ENCODE data around the gene PTPRR.

The PTPRR gene, protein sequence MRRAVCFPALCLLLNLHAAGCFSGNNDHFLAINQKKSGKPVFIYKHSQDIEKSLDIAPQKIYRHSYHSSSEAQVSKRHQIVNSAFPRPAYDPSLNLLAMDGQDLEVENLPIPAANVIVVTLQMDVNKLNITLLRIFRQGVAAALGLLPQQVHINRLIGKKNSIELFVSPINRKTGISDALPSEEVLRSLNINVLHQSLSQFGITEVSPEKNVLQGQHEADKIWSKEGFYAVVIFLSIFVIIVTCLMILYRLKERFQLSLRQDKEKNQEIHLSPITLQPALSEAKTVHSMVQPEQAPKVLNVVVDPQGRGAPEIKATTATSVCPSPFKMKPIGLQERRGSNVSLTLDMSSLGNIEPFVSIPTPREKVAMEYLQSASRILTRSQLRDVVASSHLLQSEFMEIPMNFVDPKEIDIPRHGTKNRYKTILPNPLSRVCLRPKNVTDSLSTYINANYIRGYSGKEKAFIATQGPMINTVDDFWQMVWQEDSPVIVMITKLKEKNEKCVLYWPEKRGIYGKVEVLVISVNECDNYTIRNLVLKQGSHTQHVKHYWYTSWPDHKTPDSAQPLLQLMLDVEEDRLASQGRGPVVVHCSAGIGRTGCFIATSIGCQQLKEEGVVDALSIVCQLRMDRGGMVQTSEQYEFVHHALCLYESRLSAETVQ

DNA sequence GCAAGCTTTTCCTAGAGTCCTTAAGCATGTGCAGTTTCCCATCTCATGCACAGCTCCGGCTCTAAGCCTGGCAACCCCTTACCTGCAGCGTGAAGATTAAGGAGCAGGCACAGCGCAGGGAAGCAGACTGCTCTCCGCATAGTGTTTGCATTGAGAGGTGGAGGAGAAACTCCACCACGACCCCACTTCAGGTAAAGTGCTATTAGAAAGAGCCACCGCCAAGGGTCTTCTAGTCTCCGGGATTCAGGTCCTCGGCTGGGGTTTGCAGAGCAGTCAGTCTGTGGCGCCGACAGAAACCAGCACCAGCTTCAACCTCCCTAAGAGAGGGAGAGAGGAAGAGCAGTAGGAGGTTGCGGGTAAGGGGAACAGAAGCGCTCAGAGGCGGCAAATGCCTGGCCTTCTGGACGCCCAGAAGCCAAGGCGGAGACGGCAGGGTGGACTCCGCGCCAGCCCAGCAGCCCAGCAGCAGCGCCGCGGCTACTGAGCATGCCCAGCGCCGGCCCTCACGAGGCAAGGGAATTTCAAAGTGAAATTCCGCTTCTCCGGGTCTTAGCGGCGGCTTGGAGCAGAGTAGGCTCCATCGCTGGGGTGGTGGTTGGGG, at the start of gene PTPRR:
Gene PTPRR (minus strand): TSS at position 488 of the 601 bp plus-strand sequence. CDS start 348 bp downstream, at position 140.
- DNase-seq (ENCODE audit: low spot score) (no peak), FAIRE-seq (no peak)

DNA sequence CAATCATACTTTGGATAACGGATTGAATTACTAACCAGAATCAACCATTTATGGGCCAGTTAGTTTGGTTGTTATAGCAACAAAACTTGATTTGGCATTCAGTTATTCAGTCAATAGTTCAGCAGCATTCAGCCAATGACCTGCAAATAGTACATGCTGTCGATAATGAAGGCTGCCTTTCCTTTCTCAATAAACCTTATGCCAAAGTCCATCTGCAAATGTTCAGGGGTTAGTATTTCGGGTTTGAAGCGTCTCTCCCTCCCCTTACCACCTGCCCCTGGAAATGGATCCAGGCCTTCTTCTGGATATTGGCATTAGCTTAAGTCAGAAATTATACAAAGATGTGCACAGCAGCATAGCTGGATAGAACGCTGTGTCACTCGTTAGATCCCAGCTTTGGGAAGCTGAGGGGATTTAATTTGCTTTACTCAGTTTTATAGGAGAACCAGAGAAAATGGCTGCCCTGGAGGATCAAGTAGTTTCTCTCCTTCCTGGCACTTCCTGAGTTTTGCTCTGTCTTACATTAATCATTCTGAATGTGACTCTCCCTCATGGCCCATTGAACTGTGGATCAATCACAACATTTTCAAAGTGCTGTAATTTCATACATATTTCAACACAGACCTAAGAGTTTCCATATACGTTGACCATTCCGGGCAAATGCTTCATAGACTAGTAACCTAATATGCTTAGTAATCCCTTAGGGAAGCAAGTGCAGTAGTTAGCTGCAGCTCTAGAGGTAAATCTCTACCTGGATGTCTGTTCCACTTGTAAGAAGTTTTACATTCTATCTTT, 46.7 kb upstream of the PTPRR start:
- FAIRE-seq (no peak), DNase-seq (ENCODE audit: low spot score) (no peak)

GRCh38 chr12:70966046-70966445, 45.5 kb upstream of the PTPRR start:
- DNase-seq (ENCODE audit: low spot score) (no peak), FAIRE-seq (no peak)

DNA sequence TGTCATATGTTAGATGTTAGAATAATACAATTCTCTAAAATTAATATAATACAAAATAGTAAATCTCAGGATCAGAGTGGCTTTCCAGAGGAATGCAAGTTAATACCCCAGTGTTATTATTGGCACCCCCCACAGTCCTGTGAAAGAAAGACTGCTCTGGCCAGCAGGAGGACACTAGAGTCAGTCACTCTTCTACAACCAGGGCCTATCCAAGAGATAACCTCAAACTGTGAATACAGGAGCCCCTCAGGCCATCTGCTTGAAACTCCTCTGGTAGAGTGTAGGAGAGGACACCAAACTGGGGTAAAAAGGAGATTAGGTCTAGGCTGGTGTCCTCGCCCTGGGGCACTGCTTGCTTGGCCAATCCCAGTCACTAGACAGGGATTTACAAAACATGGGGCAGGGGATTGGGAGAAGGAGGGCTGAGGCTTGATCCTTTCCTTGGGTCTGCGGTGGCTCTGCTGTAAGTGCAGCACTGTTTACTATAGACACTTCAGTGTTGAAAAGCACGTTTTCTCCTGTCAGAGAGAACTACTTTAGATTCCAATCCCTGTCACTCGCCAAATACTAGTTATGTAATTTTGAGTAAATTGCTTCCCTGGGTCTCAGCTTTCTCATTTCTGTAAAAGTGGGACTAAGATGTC, 44.5 kb upstream of the PTPRR start:
- DNase-seq (ENCODE audit: low spot score): no peak
- no peak for FAIRE-seq

DNA sequence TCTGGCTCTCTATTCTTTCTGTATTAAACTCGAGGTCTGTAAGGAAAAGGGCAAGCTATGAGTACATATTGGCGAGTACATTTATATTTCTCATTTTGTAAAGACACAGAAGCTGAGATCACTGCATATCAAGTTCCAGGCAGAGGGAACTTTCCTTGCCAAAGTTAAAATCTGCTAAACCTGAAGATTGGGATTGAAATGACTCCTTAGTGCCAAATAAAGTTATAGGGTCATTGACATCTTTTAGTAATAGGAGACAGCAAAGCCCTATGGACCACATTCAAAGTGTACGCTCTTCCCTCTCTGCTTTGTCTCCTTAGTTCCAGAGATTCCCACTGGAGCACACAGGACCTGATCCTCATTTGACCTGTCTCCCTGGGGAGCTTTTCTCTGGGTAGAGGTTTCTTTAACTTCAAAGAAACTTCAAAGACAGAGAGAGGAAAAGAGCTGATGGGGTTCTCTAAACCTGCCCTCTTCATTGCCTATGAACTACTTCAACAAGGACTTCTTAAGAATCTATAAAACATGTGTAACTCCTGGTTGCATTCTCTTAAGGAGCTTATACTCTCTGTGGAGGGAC, 42.6 kb upstream of the PTPRR start:
- no peak for DNase-seq (ENCODE audit: low spot score)
- no peak for FAIRE-seq

DNA sequence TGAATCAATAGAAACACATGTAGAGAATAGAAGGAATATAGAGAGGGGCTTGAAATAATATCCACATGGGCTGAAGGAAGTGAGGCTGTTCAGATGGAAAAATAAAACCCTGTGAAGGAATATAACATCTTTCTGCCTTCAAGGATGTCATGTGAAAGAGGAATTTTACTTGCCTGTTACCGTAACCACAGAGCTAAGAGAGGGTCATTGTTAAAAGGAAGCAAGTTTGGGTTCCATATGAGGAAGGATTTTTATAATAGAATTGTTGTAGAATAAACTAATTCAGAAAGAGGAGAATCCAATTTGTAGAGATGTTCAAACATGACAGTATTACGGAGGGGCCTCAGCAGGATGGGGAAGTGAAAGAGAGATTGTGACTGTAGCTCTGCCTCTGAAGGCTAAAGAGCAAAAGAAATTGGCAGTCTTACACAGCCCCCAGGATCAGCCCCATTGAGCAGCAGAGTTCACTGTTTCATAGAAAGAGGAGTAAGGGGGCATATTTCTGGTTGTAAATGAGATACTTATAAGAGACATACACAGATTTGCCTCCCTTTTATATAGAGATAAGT, 41.8 kb upstream of the PTPRR start:
- FAIRE-seq (no peak), DNase-seq (ENCODE audit: low spot score) (no peak)

DNA sequence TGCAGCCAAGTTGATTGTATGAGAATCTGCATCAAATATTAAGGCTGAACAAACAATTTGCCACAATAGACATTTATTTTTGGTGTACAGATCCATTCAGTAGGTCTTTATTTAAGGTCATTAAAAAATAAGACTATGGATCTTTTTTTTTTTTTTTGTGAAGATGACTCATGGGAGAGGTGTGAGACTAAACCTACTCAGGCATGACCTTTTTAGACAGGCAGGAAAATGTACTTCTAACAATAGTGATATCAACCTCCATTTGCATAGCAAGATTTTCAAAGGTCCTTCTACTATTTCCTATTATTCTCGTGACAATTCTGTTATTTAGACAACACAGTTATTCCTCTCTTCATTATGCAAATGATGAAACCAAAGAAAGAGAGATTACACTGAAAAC, 39.9 kb upstream of the PTPRR start:
- DNase-seq (ENCODE audit: low spot score): no peak
- FAIRE-seq: no peak

- FAIRE-seq (no peak), DNase-seq (ENCODE audit: low spot score) (no peak)
Observed at GRCh38 chr12:70955415-70955814, 34.9 kb upstream of the PTPRR start.

DNA sequence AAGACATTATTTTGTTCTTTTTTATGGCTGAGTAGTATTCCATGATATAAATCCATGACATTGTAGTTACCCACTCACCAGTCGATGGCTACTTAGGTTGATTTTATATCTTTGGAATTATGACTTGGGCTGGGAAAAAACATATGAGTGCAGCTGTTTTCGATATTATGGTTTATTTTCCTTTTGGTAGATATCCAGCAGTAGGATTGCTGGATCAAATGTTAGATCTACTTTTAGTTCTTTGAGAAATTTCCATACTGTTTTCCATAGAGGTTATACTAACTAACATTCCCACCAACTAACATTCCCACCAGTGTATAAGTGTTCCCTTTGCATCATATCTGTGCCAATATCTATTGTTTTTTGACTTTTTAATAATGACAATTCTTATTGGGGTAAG, 29.9 kb upstream of the PTPRR start:
- DNase-seq (ENCODE audit: low spot score) (no peak), FAIRE-seq (no peak)

GRCh38 chr12:70948976-70949336, 28.4 kb upstream of the PTPRR start:
- no peak for DNase-seq (ENCODE audit: low spot score)

DNA sequence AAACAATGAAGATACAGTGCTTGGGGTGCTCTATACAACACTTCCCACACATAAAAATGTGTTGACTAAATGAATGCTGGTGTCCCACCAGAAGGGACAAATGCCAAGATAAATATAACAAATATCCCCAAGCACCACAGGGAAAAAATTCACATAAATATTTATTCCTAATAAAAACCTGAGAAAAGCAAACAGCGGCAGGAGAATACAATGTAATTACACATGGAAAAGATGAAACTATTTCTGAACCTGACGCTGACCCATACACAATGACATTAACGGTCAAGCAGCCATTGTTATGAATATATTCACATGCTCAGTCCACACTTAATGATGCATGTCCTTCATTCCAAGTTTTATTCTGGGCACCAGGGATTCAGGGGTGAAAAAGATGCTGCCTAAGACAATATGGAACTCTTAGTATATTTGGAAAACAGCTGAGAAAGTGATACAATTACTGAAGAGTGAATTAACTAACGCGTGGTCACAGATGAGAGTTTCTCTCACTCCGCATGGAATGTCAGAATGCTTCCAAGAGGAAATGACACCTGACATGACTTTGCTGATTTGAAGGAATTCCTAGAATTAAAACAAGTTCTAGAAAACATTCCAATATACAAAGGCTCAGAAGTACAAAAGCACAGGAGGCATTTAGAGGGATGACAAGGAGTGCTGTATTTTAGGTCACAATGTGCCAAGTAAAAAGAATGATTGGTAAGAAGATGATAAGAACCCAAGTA, 27.9 kb upstream of the PTPRR start:
- DNase-seq (ENCODE audit: low spot score) (no peak), FAIRE-seq (no peak)

More at GRCh38 chr12:70948976-70949336, 28.4 kb upstream of the PTPRR start:
- no peak for FAIRE-seq

GRCh38 chr12:70936203-70936813, 15.8 kb upstream of the PTPRR start:
- DNase-seq (ENCODE audit: low spot score) (no peak), FAIRE-seq (no peak)

DNA sequence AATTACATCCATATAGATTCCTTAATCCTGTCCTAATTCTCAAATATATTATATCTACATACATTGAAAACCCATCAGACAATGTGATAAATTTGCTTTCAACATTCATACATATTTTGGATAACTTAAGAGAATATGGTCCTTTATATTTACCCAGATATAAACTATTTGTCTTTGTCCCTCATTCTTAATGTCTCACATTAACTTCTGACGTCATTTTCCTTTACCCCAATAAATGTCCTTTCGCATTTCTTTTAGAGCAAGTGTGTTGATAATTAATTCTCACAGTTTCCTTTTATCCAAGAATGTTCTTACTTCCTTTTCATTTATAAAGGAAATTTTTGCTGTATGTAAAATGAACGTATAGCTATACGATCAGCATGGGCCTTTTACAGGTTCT, 12.6 kb upstream of the PTPRR start:
- no peak for DNase-seq (ENCODE audit: low spot score)
- FAIRE-seq: no peak

DNA sequence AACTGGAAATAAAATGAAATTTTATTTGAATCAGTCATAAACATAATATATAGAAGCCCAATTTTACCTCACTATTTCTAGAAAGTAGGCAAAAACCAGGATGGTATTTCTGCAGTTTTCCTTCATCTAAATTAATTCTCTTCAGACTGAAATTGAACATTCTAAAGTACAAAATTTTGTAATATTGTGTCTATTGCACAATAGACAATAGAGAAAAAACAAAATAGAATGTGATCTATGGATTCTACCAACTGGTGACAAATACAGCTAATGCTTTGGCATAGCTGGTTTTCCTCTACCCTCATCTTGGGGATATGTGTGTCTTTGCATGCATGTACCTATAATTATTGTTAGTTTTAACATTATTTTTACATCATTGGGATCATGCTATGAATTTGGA, 8.5 kb upstream of the PTPRR start:
- FAIRE-seq (no peak), DNase-seq (ENCODE audit: low spot score) (no peak)

- FAIRE-seq (no peak), DNase-seq (ENCODE audit: low spot score) (no peak)
Observed at GRCh38 chr12:70928071-70928470, 7.5 kb upstream of the PTPRR start.

GRCh38 chr12:70927356-70927755, 6.8 kb upstream of the PTPRR start:
- FAIRE-seq (no peak), DNase-seq (ENCODE audit: low spot score) (no peak)

GRCh38 chr12:70925539-70925938, 5.0 kb upstream of the PTPRR start:
- DNase-seq (ENCODE audit: low spot score): no peak
- FAIRE-seq: no peak

DNA sequence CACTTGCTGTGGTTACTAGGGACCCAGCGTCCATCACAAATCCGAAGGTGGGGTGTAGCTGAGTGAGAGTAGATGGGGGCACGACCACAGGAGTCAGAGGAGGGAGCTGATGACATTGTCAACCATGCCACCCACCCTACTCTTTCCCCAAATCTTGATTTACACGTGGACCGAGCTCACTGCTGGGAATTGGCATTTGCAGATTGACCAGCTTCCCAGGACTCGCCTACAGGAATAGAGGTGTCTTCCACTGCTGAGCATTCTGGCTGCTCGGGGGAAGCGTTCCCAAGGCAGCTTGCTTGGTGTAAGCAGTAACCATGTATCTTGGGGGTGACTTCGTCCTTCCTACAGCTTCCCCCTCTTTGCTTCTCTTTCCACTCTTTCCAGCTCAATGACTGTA, 353 bp upstream of the PTPRR start:
- FAIRE-seq: no peak
- no peak for DNase-seq (ENCODE audit: low spot score)

DNA sequence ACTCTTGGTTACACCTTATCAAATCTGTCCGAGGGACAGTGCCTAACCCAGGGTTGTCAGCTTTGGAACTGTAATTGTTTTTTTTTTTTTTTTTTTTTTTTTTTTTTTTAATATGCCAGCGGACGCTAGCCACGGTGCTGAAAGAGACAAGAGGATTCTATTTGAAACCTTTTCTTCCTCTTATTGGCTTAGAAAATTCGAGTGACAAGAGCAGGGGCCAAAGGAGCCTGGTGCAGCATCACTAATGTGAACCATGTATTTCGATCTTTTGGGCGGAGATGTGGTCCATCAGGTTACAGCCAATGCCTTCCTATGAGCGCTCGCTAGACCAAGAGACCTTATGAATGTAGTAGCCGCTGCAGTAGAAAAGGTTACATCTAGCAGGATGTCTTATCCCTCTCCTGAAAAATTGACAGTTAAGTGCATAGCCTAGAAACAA, 922 bp downstream of the PTPRR start:
- FAIRE-seq (no peak), DNase-seq (ENCODE audit: low spot score) (no peak)

All from RCC 7860 (cell line).